Measurements from ENCODE around the gene HGD.

HGD gene

GRCh38 chr3:120604784-120605183, 77.3 kb downstream of the HGD start:
- Histone ChIP-seq H3K36me3 (replicated peaks) (peaks cover 7% of the 10 kb centered on the region), H3K4me1 (no peaks in the 10 kb centered on the region), H3K4me3 (no peak overlapping the region), H3K9me3 (no peaks in the 10 kb centered on the region), H3K27me3 (ENCODE audit: low read depth) (no peaks in the 10 kb centered on the region)
- in situ Hi-C loops (cut with MboI; ENCODE audit: low sequenced_read_pairs): no loop called here
- DNase-seq (ENCODE audit: low spot score in 2 of 2): no peak

DNA sequence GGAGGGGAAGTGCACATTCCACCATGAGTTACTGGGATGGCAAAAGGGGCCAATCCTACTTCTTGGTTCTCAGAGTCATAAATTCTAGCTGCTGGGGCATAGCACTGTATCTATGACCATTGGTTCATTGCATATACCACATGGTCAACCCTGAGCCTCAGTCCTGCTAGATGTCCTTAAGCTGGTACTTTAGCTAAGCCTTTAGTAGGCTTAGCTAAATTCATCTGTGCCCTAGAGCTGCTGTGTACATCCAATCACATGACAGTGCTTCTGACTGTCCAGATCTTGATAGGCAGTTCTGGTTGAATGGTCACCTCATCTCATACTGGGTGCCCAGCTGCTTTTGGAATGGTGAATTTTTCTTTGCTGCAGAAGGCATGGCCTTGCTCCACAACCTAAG, 77.7 kb downstream of the HGD start:
- H3K27me3 ChIP-seq (ENCODE audit: low read depth): no peaks in the 10 kb centered on the region
- DNase-seq (ENCODE audit: low spot score in 2 of 2): no peak
- H3K4me1 ChIP-seq: peaks cover 3% of the 10 kb centered on the region; the same call in 1 of the 2 replicates
- in situ Hi-C loops (cut with MboI; ENCODE audit: low sequenced_read_pairs): no loop called here
- no peak overlapping the region for H3K4me3 ChIP-seq
- H3K36me3 ChIP-seq (replicated peaks): peaks cover 11% of the 10 kb centered on the region
- no peaks in the 10 kb centered on the region for H3K9me3 ChIP-seq

GRCh38 chr3:120602682-120603081, 79.4 kb downstream of the HGD start:
- in situ Hi-C loops (cut with MboI; ENCODE audit: low sequenced_read_pairs): no loop called here
- peaks cover 28% of the 10 kb centered on the region for H3K36me3 ChIP-seq (replicated peaks)

GRCh38 chr3:120601554-120601953, 80.5 kb downstream of the HGD start:
- H3K36me3 ChIP-seq (replicated peaks): peaks cover 34% of the 10 kb centered on the region
- DNase-seq (ENCODE audit: low spot score in 2 of 2): no peak
- in situ Hi-C loops (cut with MboI; ENCODE audit: low sequenced_read_pairs): no loop called here

More at GRCh38 chr3:120602682-120603081, 79.4 kb downstream of the HGD start:
- H3K9me3 ChIP-seq: no peaks in the 10 kb centered on the region
- no peak for DNase-seq (ENCODE audit: low spot score in 2 of 2)
- peaks cover 7% of the 10 kb centered on the region for H3K4me1 ChIP-seq
- no peak overlapping the region for H3K4me3 ChIP-seq
- H3K27me3 ChIP-seq (ENCODE audit: low read depth): no peaks in the 10 kb centered on the region

GRCh38 chr3:120599211-120599610, 82.8 kb downstream of the HGD start:
- Histone ChIP-seq H3K36me3 (replicated peaks) (peaks cover 34% of the 10 kb centered on the region), H3K4me1 (peaks cover 16% of the 10 kb centered on the region), H3K4me3 (no peak overlapping the region), H3K9me3 (no peaks in the 10 kb centered on the region), H3K27me3 (ENCODE audit: low read depth) (no peaks in the 10 kb centered on the region)
- in situ Hi-C loops (cut with MboI; ENCODE audit: low sequenced_read_pairs): no loop called here
- no peak for DNase-seq (ENCODE audit: low spot score in 2 of 2)

More at GRCh38 chr3:120601554-120601953, 80.5 kb downstream of the HGD start:
- H3K4me1 ChIP-seq: peaks cover 14% of the 10 kb centered on the region
- no peaks in the 10 kb centered on the region for H3K9me3 ChIP-seq
- no peak overlapping the region for H3K4me3 ChIP-seq
- H3K27me3 ChIP-seq (ENCODE audit: low read depth): no peaks in the 10 kb centered on the region

DNA sequence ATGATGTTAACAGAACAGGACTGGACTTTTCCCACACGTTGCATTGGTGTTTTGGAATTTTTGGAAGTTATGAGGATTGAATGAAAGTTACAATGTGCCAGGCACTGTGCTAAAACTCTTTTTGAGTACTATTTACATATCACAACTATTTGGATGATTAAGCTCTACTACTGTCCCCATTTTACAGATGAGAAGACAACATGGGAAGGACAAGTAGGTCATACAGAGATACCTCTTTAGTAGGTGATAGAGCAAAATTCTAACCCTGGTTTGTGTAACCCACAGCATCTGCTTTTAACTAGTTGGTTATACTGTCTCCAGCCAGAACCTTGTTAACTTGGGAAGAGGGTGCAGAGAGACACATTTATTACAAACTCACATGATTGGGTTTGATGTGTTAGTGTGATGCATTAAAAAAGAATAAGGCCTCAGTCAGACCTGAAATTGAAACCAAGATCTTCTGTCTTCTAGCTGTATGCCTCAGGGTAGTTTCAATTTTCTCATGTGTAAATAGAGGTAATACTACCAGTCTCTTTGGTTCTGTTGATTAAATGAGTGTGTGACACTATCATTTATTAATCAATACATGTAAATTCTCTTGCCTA, 84.5 kb downstream of the HGD start:
- in situ Hi-C loops (cut with MboI; ENCODE audit: low sequenced_read_pairs): no loop called here
- H3K36me3 ChIP-seq (replicated peaks): peaks cover 32% of the 10 kb centered on the region

GRCh38 chr3:120596853-120597223, 85.2 kb downstream of the HGD start:
- peak overlapping the region; percentile 74 for H3K4me3 ChIP-seq
- H3K27me3 ChIP-seq (ENCODE audit: low read depth): no peaks in the 10 kb centered on the region
- in situ Hi-C loops (cut with MboI; ENCODE audit: low sequenced_read_pairs): no loop called here
- peaks cover 27% of the 10 kb centered on the region for H3K36me3 ChIP-seq (replicated peaks)
- H3K4me1 ChIP-seq: peaks cover 29% of the 10 kb centered on the region
- DNase-seq (ENCODE audit: low spot score in 2 of 2): no peak
- no peaks in the 10 kb centered on the region for H3K9me3 ChIP-seq

More for the DNA sequence above, 84.5 kb downstream of the HGD start:
- H3K27me3 ChIP-seq (ENCODE audit: low read depth): no peaks in the 10 kb centered on the region
- peaks cover 29% of the 10 kb centered on the region for H3K4me1 ChIP-seq
- H3K4me3 ChIP-seq: peak overlapping the region; percentile 74
- no peak for DNase-seq (ENCODE audit: low spot score in 2 of 2)
- no peaks in the 10 kb centered on the region for H3K9me3 ChIP-seq

DNA sequence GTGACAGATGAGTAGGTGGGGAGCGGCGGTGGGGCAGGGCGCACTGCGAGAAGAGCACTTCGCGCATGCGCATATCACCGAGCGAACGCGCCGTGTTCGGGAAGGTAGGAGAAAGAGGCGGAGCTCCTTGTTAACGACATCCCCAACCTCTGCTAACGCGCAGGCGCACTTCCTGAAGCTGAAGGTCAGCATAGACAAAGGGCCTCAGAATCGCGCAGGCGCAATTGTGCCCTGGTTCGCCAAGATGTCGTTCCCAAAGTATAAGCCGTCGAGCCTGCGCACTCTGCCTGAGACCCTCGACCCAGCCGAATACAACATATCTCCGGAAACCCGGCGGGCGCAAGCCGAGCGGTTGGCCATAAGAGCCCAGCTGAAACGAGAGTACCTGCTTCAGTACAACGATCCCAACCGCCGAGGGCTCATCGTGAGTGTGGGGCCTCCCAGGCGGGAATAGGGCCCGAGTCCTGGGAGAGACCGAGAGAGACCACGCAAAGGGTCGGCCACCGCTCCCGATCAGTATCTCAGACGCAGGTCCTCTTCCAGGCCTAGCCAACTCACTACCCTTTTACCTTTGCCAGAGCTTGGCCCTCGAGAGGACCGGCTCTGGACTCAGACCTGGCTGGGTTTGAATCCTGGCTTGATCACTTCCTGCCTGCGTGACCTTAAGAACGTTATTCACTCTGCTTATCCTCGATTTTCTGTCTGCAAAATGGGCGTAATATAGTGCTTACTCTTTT, 85.8 kb downstream of the HGD start, which contains the start of gene NDUFB4:
NDUFB4 (plus strand) TSS at position 221 of the 737 bp plus-strand sequence; CDS start at position 245, 24 bp downstream.
- peak; percentile 97 to 98 for DNase-seq (ENCODE audit: low spot score in 2 of 2)
- Histone ChIP-seq H3K4me1 (peaks cover 29% of the 10 kb centered on the region), H3K27me3 (ENCODE audit: low read depth) (no peaks in the 10 kb centered on the region), H3K9me3 (no peaks in the 10 kb centered on the region), H3K4me3 (peak within 1 kb of the TSS; percentile 74), H3K36me3 (replicated peaks) (peaks cover 27% of the 10 kb centered on the region)
- in situ Hi-C loops (cut with MboI; ENCODE audit: low sequenced_read_pairs): no loop called here

DNA sequence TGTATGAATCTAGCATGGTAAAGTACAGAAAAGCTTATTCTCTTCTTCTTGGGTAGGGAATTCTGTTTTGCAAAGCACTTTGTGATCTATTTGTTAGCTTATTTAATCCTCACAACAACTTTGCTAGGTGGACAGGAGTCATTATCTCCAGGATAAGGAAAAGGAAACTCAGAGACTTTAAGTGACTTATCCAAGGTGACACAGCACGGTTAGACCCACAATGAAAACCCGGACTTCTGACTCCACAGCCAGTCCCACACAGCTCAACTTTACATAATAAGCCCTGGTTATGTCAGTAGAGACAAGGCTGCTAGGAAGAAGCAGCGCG, 86.3 kb downstream of the HGD start:
- no peak for DNase-seq (ENCODE audit: low spot score in 2 of 2)
- Histone ChIP-seq H3K4me3 (peak overlapping the region; percentile 74), H3K9me3 (no peaks in the 10 kb centered on the region), H3K4me1 (peaks cover 29% of the 10 kb centered on the region), H3K27me3 (ENCODE audit: low read depth) (no peaks in the 10 kb centered on the region), H3K36me3 (replicated peaks) (peaks cover 27% of the 10 kb centered on the region)
- in situ Hi-C loops (cut with MboI; ENCODE audit: low sequenced_read_pairs): no loop called here

- in situ Hi-C loops (cut with MboI; ENCODE audit: low sequenced_read_pairs): no loop called here
These were observed 94.6 kb downstream of the HGD start for GRCh38 chr3:120587332-120587975.

More at GRCh38 chr3:120587332-120587975, 94.6 kb downstream of the HGD start:
- H3K9me3 ChIP-seq: no peaks in the 10 kb centered on the region
- peak; percentile 78 to 97 for DNase-seq (ENCODE audit: low spot score in 2 of 2)
- H3K4me3 ChIP-seq: no peak overlapping the region
- H3K4me1 ChIP-seq: peaks cover 14% of the 10 kb centered on the region
- H3K27me3 ChIP-seq (ENCODE audit: low read depth): no peaks in the 10 kb centered on the region
- H3K36me3 ChIP-seq (replicated peaks): no peaks in the 10 kb centered on the region

All from HAP-1 (cell line).